Common myeloid progenitor, CD34-positive (primary cell): ENCODE measurements around the gene FBXO45.
"Not testable (repeated sequence)": the region's sequence is repeated elsewhere in the genome, so short reads cannot be mapped to it uniquely, and the experiment has no call there.

Experiments used
- CTCF ChIA-PET: fragments of 350-600 bp; sonication (Branson Sonifier 250); formaldehyde crosslinking; loops from one replicate; lab custom pipeline; 2021; ENCODE audit warnings: antibody characterized with exemption; lab: Charles Lee
- POLR2A ChIA-PET: fragments of 350-600 bp; sonication (Branson Sonifier 250); formaldehyde crosslinking; loops from one replicate; lab custom pipeline; 2021; ENCODE audit warnings: antibody characterized with exemption; lab: Charles Lee
- DNase-seq, 3 donors: peaks; one replicate each; pipeline versions ENCODE4 v3.0.0 to v3.0.0-alpha.2; 2013
- H3K27ac ChIP-seq, 2 experiments: 1 replicate in 1 of 2; 2 replicates in 1 of 2; pipeline ENCODE4 v1.7.0; 2013; ENCODE audit warnings: inconsistent platforms in 2 of 2, low read length in 2 of 2, mild to moderate bottlenecking in 2 of 2, low read depth in 1 of 2, moderate library complexity in 1 of 2; ENCODE audit not compliant: severe bottlenecking in 2 of 2, insufficient read depth in 1 of 2, poor library complexity in 1 of 2
- H3K27me3 ChIP-seq, 5 experiments: replicated peaks in 2 of 5; 1 replicate in 3 of 5; 2 replicates in 2 of 5; pipeline versions ENCODE4 v1.6.1 to v1.7.0; 2013; ENCODE audit warnings: low read length in 4 of 5, mild to moderate bottlenecking in 2 of 5, moderate library complexity in 2 of 5, inconsistent platforms in 1 of 5; ENCODE audit not compliant: insufficient read depth in 5 of 5, control insufficient read depth in 4 of 5
- H3K36me3 ChIP-seq, 4 experiments: 1 replicate in 2 of 4; 2 replicates in 2 of 4; pipeline versions ENCODE4 v1.6.1 to v1.7.0; 2013; ENCODE audit warnings: low read length in 3 of 4, control low read depth in 1 of 4, mild to moderate bottlenecking in 1 of 4; ENCODE audit not compliant: control insufficient read depth in 4 of 4, insufficient read depth in 4 of 4
- H3K4me1 ChIP-seq, 4 experiments: 1 replicate in 3 of 4; 2 replicates in 1 of 4; pipeline versions ENCODE4 v1.6.1 to v1.7.1; 2013; ENCODE audit warnings: low read length in 3 of 4, mild to moderate bottlenecking in 3 of 4, control low read depth in 1 of 4, inconsistent platforms in 1 of 4, moderate library complexity in 1 of 4; ENCODE audit not compliant: control insufficient read depth in 4 of 4, insufficient read depth in 4 of 4; ENCODE audit errors: control extremely low read depth in 1 of 4
- H3K4me3 ChIP-seq, 7 experiments: 1 replicate in 4 of 7; 2 replicates in 3 of 7; pipeline versions ENCODE4 v1.5.1 to v1.7.0; 2013; ENCODE audit warnings: mild to moderate bottlenecking in 7 of 7, low read length in 6 of 7, moderate library complexity in 6 of 7, inconsistent platforms in 2 of 7, low read depth in 2 of 7, control low read depth in 1 of 7; ENCODE audit not compliant: insufficient read depth in 4 of 7, control insufficient read depth in 1 of 7; ENCODE audit errors: extremely low read depth in 1 of 7
- H3K9me3 ChIP-seq, 5 experiments: 1 replicate in 4 of 5; 2 replicates in 1 of 5; pipeline versions ENCODE4 v1.6.1 to v1.7.1; 2013; ENCODE audit warnings: low read length in 4 of 5, mild to moderate bottlenecking in 2 of 5, inconsistent platforms in 1 of 5, low read depth in 1 of 5, moderate library complexity in 1 of 5; ENCODE audit not compliant: control insufficient read depth in 4 of 5, insufficient read depth in 2 of 5; ENCODE audit errors: control extremely low read depth in 1 of 5
- WGBS: methylation state at CpG from one replicate; pipeline ENCODE4 v1.1.5; 2013; ENCODE audit not compliant: insufficient coverage; 5-methylcytosine and 5-hydroxymethylcytosine counted together

Gene FBXO45

DNA sequence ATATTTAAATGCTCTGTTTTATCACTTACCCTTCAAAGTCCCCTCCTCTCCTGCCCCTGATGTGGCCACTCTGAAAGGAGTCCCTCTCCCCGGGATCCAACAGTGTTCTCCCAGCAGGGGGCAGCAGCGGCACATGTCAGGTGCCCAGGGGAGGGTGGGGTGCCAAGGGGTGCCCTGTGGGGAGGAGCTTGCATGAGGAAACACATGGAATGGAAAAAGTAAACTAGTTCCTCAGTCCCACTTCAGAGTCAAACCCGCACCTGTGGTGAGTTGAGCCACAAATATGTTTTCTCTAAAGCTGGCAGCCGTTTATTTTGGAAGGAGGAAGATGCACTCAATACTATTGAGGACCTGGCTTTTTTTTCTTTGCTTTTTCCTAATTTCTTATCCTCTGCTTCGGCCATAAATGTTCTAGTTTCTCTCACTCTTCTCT lies 40.9 kb downstream of the FBXO45 start:
- peak overlapping the region in 3 of 7 experiments; percentile 40 to 52 (median 47) for H3K4me3 ChIP-seq
- H3K9me3 ChIP-seq, result no peaks in the 10 kb centered on the region
- no peaks in the 10 kb centered on the region for H3K36me3 ChIP-seq
- ChIA-PET CTCF (interaction anchor here (0.6 to 15.8 kb wide), 20 partner anchors 11 to 226 kb away, joined by 3 to 306 read pairs (median 8); partner anchors contain the start of gene NRROS), POLR2A (interaction anchor here (0.8 to 1.7 kb wide), 4 partner anchors 23 to 76 kb away, joined by 3 to 25 read pairs (median 6); no protein-coding TSS in a partner anchor)
- DNase-seq, result peak; percentile 96 to 99 (median 99)
- peak overlapping the region; percentile 23 to 72 for H3K27ac ChIP-seq
- peaks cover 16 to 48% (median 44%) of the 10 kb centered on the region in 4 experiments for H3K4me1 ChIP-seq
- no peaks in the 10 kb centered on the region for H3K27me3 ChIP-seq
- 0% methylated on average over 3 of the region's 5 CpGs for WGBS

DNA sequence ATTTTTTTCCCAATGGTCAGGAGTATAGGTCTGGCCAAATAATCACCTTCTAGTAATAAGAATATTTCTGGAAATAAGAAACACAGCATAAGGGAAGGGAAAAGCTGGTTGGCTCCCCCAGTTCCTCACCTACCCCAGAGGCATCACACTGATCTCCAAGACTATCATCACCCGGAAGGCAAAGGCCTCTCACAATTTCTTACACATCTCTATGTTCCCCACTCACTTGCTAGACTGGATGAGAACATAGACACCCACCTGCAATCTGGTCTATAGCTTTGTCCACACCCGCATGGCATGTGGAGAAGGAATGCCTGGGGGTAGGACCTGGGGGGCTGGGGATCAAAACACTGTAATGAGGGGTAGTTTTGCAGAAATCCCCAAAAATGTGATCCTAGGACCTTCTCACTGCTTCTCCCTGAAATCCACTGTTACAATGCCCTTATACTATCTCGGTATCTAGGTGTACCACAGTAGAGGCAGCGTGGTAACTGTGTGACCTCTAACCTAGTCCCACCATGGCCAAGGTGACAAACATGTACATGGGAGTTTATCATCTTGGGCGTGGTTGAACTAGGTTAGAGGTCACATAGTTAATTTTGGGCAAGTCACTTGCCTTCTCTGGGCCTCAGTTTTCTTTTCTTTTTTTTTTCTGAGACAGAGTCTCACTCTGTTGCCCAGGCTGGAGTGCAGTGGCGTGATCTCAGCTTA lies 41.5 kb downstream of the FBXO45 start:
- Histone ChIP-seq H3K36me3 (no peaks in the 10 kb centered on the region), H3K4me1 (peaks cover 16 to 48% (median 44%) of the 10 kb centered on the region in 4 experiments), H3K4me3 (peak overlapping the region in 3 of 7 experiments; percentile 40 to 52 (median 47)), H3K27ac (peak overlapping the region; percentile 23 to 72), H3K27me3 (no peaks in the 10 kb centered on the region), H3K9me3 (no peaks in the 10 kb centered on the region)
- ChIA-PET CTCF (interaction anchor here (0.6 to 15.8 kb wide), 19 partner anchors 11 to 225 kb away, joined by 3 to 306 read pairs (median 9); partner anchors contain the start of gene NRROS), POLR2A (interaction anchor here (0.8 to 1.7 kb wide), 4 partner anchors 22 to 75 kb away, joined by 3 to 25 read pairs (median 6); no protein-coding TSS in a partner anchor)
- WGBS, result 100% methylated on average over 3 of the region's 6 CpGs
- DNase-seq, result peak in 1 of 3 donors; percentile 58

DNA sequence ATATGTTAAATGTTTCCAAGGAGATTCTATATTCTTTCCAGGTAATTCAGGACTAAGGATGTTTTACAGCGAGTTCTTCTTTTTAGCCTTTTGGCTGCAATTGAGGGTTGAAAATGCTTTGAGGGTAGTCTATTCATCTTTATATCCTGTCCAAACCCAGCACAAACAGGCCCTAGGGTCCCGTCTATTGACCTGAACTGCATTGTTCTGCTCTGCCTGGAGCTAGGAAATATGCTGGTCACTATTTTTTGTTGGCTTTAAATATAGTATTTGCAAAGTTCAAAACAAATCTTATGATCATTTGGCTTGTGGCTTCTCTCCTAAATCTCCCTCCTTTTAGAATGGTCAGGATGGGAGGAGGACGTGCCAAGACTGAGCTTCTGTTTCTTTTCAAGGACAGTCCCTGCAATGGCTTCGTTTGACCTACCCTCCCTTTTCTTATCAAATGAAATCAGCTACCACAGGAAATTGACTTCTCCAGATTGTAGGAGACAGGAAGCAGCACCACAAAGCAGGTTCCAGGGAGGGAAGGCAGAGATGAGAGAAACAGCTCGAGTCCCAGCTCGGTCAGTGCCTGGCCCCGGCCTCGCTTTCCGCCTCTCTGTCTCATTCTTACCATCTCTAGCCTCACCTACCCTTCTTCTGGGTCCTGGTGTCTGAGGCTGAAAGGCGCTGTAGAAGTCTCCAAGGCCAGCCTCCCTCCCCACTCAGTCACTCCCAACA lies 43.5 kb downstream of the FBXO45 start:
- POLR2A ChIA-PET, result interaction anchor here (0.8 to 2.5 kb wide), 6 partner anchors 8 to 128 kb away, joined by 3 to 23 read pairs (median 4); partner anchors contain the start of genes NRROS and PAK2
- Histone ChIP-seq H3K9me3 (no peaks in the 10 kb centered on the region), H3K36me3 (no peaks in the 10 kb centered on the region), H3K27me3 (no peaks in the 10 kb centered on the region), H3K4me1 (peaks cover 16 to 56% (median 50%) of the 10 kb centered on the region in 4 experiments), H3K27ac (peak overlapping the region; percentile 42 to 76), H3K4me3 (peak overlapping the region in 4 of 7 experiments; percentile 42 to 68 (median 54))
- CTCF ChIA-PET, result interaction anchor here (0.9 to 15.8 kb wide), 8 partner anchors 9 to 78 kb away, joined by 3 to 306 read pairs (median 4); partner anchors contain the start of gene NRROS
- 8% methylated on average over 6 of the region's 10 CpGs for WGBS
- DNase-seq, result peak; percentile 60 to 71 (median 65)

DNA sequence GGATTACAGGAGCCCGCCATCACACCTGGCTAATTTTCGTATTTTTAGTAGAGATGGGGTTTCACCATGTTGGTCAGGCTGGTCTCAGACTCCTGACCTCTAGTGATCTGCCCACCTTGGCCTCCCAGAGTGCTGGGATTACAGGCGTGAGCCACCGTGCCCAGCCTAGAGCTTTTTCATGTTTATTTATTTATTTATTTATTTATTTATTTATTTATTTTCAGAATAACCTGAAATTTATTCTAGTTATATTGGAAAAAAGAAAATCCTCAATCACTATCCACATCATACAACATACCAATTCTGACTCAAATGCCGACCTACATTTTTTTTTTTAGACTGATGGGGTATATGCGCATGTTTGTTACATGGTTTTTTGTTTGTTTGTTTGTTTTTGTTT lies 46.8 kb downstream of the FBXO45 start:
- DNase-seq, H3K9me3 ChIP-seq, H3K36me3 ChIP-seq, H3K27ac ChIP-seq, H3K27me3 ChIP-seq, H3K4me3 ChIP-seq: not testable (repeated sequence)
- WGBS, result no CpG with 5 or more reads among the region's 6 CpGs
- POLR2A ChIA-PET, result interaction anchor here (0.7 kb wide), 1 partner anchor 21 kb away, joined by 3 read pairs; no protein-coding TSS in a partner anchor
- H3K4me1 ChIP-seq, result peaks cover 18 to 74% (median 66%) of the 10 kb centered on the region in 4 experiments
- CTCF ChIA-PET, result interaction anchor here (0.6 to 15.8 kb wide), 2 partner anchors 21 to 79 kb away, joined by 3 to 306 read pairs; partner anchors contain the start of gene NRROS

DNA sequence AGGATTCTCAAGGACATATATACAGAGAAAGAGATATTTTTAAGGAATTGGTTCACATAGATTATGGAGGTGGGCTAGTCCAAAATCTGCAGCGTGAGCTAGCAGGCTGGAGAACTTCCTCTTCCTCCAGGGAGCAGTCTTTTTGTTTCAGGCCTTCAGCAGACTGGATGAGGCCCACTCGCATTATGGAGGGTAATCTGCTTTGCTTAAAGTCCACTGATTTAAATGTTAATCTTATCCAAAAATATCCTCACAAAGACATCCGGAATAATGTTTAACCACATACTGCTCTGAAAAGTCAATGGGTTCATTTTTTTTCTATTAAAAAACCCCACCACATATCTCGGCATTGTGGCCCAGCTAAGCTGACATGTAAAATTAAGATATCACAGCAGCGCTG lies 48.8 kb downstream of the FBXO45 start:
- Histone ChIP-seq H3K4me3 (no peak overlapping the region), H3K27ac (peak overlapping the region in 1 of 2 experiments; percentile 19), H3K9me3 (no peaks in the 10 kb centered on the region), H3K36me3 (no peaks in the 10 kb centered on the region), H3K27me3 (no peaks in the 10 kb centered on the region), H3K4me1 (peaks cover 11 to 72% (median 61%) of the 10 kb centered on the region in 4 experiments)
- POLR2A ChIA-PET, result interaction anchor here (0.9 to 2.5 kb wide), 2 partner anchors 15 to 24 kb away, joined by 3 to 11 read pairs; no protein-coding TSS in a partner anchor
- peak; percentile 54 to 77 (median 73) for DNase-seq
- CTCF ChIA-PET, result interaction anchor here (15.8 kb wide), 1 partner anchor 19 kb away, joined by 306 read pairs; the partner anchor contains the start of gene NRROS
- WGBS, result 20% methylated on average over 2 of the region's 5 CpGs

DNA sequence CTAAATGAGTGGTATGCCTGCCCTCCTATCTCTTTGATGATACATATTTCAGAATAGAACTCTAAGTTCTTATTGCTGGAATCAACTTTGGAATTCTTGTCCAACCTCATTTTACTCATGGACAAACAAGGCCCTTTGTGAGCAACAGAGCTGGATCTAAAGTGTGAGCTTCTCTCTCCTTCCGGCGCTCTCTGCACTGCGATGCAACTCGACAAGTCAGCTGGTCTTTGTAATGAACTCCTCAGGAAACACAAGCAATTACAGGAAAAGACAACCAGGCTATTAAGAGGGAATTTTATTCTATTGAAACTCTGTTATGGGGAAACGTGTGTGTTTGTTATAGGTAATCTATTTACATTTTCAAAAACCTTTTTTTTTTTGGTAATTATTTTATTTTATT lies 50.8 kb downstream of the FBXO45 start:
- H3K9me3 ChIP-seq, result no peaks in the 10 kb centered on the region
- ChIA-PET POLR2A (interaction anchor here (1.4 to 2.4 kb wide), 2 partner anchors 13 to 15 kb away, joined by 4 to 16 read pairs; no protein-coding TSS in a partner anchor), CTCF (interaction anchor here (3.2 to 3.9 kb wide), 2 partner anchors 10 to 11 kb away, joined by 14 to 24 read pairs; no protein-coding TSS in a partner anchor)
- H3K4me1 ChIP-seq, result peaks cover 17 to 71% (median 60%) of the 10 kb centered on the region in 4 experiments
- H3K36me3 ChIP-seq, result no peaks in the 10 kb centered on the region
- peak overlapping the region in 1 of 7 experiments; percentile 3 for H3K4me3 ChIP-seq
- peak overlapping the region in 1 of 2 experiments; percentile 54 for H3K27ac ChIP-seq
- H3K27me3 ChIP-seq, result no peaks in the 10 kb centered on the region
- DNase-seq, result no peak
- WGBS, result no CpG with 5 or more reads among the region's 5 CpGs
